ENCODE measurements around the gene NQO1.
"Not testable (repeated sequence)": the region's sequence is repeated elsewhere in the genome, so short reads cannot be mapped to it uniquely, and the experiment has no call there.

Gene NQO1

GRCh38 chr16:69726313-69727060, at the start of gene NQO1:
Gene NQO1, minus strand, starts transcription at chr16:69726560. Its CDS starts 121 bp downstream, at chr16:69726439.
- FAIRE-seq (peak; percentile 77), DNase-seq (ENCODE audit: insufficient read length, low spot score) (peak; percentile 89)

GRCh38 chr16:69775563-69775962, 49.2 kb upstream of the NQO1 start:
- DNase-seq (ENCODE audit: insufficient read length, low spot score) (no peak), FAIRE-seq (no peak)

GRCh38 chr16:69773260-69773947, 47.0 kb upstream of the NQO1 start:
- DNase-seq (ENCODE audit: insufficient read length, low spot score) = no peak
- no peak for FAIRE-seq

- DNase-seq (ENCODE audit: insufficient read length, low spot score) (no peak), FAIRE-seq (no peak)
These were observed 45.2 kb upstream of the NQO1 start for GRCh38 chr16:69771651-69771967.

- DNase-seq (ENCODE audit: insufficient read length, low spot score) (no peak), FAIRE-seq (no peak)
These were observed 43.0 kb upstream of the NQO1 start for GRCh38 chr16:69769404-69769803.

GRCh38 chr16:69768666-69769065, 42.3 kb upstream of the NQO1 start:
- FAIRE-seq = no peak
- no peak for DNase-seq (ENCODE audit: insufficient read length, low spot score)

GRCh38 chr16:69767459-69768229, 41.3 kb upstream of the NQO1 start:
- FAIRE-seq (no peak), DNase-seq (ENCODE audit: insufficient read length, low spot score) (no peak)

- FAIRE-seq = no peak
- DNase-seq (ENCODE audit: insufficient read length, low spot score) = no peak
These were observed 37.2 kb upstream of the NQO1 start for GRCh38 chr16:69763599-69763942.

GRCh38 chr16:69762814-69763598, 36.6 kb upstream of the NQO1 start:
- FAIRE-seq = peak; percentile 33
- no peak for DNase-seq (ENCODE audit: insufficient read length, low spot score)

GRCh38 chr16:69761983-69762813, 35.8 kb upstream of the NQO1 start, which contains the start of gene WWP2:
Gene WWP2, plus strand, starts transcription at chr16:69762332. Its CDS starts 24,679 bp downstream, at chr16:69787011.
- FAIRE-seq (peak; percentile 93), DNase-seq (ENCODE audit: insufficient read length, low spot score) (peak; percentile 92)

GRCh38 chr16:69757375-69757774, 31.0 kb upstream of the NQO1 start:
- FAIRE-seq; DNase-seq (ENCODE audit: insufficient read length, low spot score): not testable (repeated sequence)

- no peak for FAIRE-seq
- DNase-seq (ENCODE audit: insufficient read length, low spot score) = no peak
These were observed 30.3 kb upstream of the NQO1 start for GRCh38 chr16:69756705-69757104.

- peak; percentile 89 for DNase-seq (ENCODE audit: insufficient read length, low spot score)
- peak; percentile 77 for FAIRE-seq
These were observed 28.3 kb upstream of the NQO1 start, which contains the start of gene NOB1 for GRCh38 chr16:69754469-69755310. Gene NOB1, minus strand, starts transcription at chr16:69754926. Its CDS starts 16 bp downstream, at chr16:69754910.

GRCh38 chr16:69754143-69754468, 27.7 kb upstream of the NQO1 start:
- no peak for FAIRE-seq
- DNase-seq (ENCODE audit: insufficient read length, low spot score) = no peak

GRCh38 chr16:69748694-69749345, 22.5 kb upstream of the NQO1 start:
- no peak for FAIRE-seq

GRCh38 chr16:69747115-69747514, 20.8 kb upstream of the NQO1 start:
- DNase-seq (ENCODE audit: insufficient read length, low spot score) = no peak

More at GRCh38 chr16:69748694-69749345, 22.5 kb upstream of the NQO1 start:
- no peak for DNase-seq (ENCODE audit: insufficient read length, low spot score)

GRCh38 chr16:69745959-69746358, 19.6 kb upstream of the NQO1 start:
- no peak for DNase-seq (ENCODE audit: insufficient read length, low spot score)
- FAIRE-seq = no peak

More at GRCh38 chr16:69747115-69747514, 20.8 kb upstream of the NQO1 start:
- no peak for FAIRE-seq

- DNase-seq (ENCODE audit: insufficient read length, low spot score) = no peak
- no peak for FAIRE-seq
These were observed 18.9 kb upstream of the NQO1 start for GRCh38 chr16:69745232-69745612.
